HFFc6 (cell line): ENCODE results near the gene TAX1BP1. TPM values are rescaled to one million over a fixed set of nuclear protein-coding genes. Genes with fewer than 3 reads are reported as not detected.

Experiments used
- DNase-seq: peaks from one replicate; pipeline ENCODE4 v3.0.0-alpha.2; 2018
- H3K27ac Mint-ChIP-seq: 2 replicates; pipeline ENCODE4 v1.8.0; 2020; ENCODE audit warnings: mild to moderate bottlenecking, mixed read lengths
- H3K27me3 Mint-ChIP-seq: 2 replicates; pipeline ENCODE4 v1.8.0; 2021; ENCODE audit warnings: mild to moderate bottlenecking, moderate library complexity, mixed read lengths; ENCODE audit not compliant: insufficient read depth
- H3K36me3 Mint-ChIP-seq: 2 replicates; pipeline ENCODE4 v1.8.0; 2021; ENCODE audit warnings: low read depth, mixed read lengths
- H3K4me1 Mint-ChIP-seq: 2 replicates; pipeline ENCODE4 v1.8.0; 2020; ENCODE audit warnings: low read depth, mixed read lengths
- H3K4me3 Mint-ChIP-seq: 2 replicates; pipeline ENCODE4 v1.8.0; 2020; ENCODE audit warnings: mild to moderate bottlenecking, moderate library complexity, mixed read lengths
- H3K9me3 Mint-ChIP-seq: 2 replicates; pipeline ENCODE4 v1.8.0; 2020; ENCODE audit warnings: mild to moderate bottlenecking, mixed read lengths
- CTCF ChIP-seq: fragments of 200-600 bp; sonication (generic); IDR thresholded peaks from 2 replicates; pipeline ENCODE4 v1.5.0; 2021; ENCODE audit warnings: antibody characterized with exemption, mild to moderate bottlenecking
- total RNA-seq, 6 experiments: library from RNA; stranded (reverse); fragmentation: NEBNext Ultra II Directional; extraction: Animal tissue kit (Norgen Biotek cat#: 25700); gene quantifications; 2 replicates in 1 of 6; 3 replicates in 5 of 6; pipeline ENCODE4 v1.2.3, GENCODE V29; 2021

Gene TAX1BP1
- total RNA-seq, 6 experiments from 2014 or later, result 106 to 138 (median 120) TPM

GRCh38 chr7:27808626-27809025 lies 68.7 kb downstream of the TAX1BP1 start:
- H3K9me3 Mint-ChIP-seq, result no peaks in the 10 kb centered on the region
- H3K4me1 Mint-ChIP-seq, result peaks cover 35% of the 10 kb centered on the region
- H3K36me3 Mint-ChIP-seq, result peaks cover 19% of the 10 kb centered on the region
- H3K27me3 Mint-ChIP-seq, result no peaks in the 10 kb centered on the region
- peak overlapping the region; percentile 81 for H3K27ac Mint-ChIP-seq
- no peak for TF ChIP-seq CTCF
- peak overlapping the region; percentile 64 for H3K4me3 Mint-ChIP-seq
- peak; percentile 66 for DNase-seq

- H3K27ac Mint-ChIP-seq, result no peak overlapping the region
- DNase-seq, result no peak
- H3K9me3 Mint-ChIP-seq, result no peaks in the 10 kb centered on the region
- no peak for TF ChIP-seq CTCF
- H3K27me3 Mint-ChIP-seq, result no peaks in the 10 kb centered on the region
- H3K36me3 Mint-ChIP-seq, result peaks cover 25% of the 10 kb centered on the region
- peaks cover 41% of the 10 kb centered on the region for H3K4me1 Mint-ChIP-seq
- H3K4me3 Mint-ChIP-seq, result no peak overlapping the region
These were observed 70.2 kb downstream of the TAX1BP1 start for GRCh38 chr7:27810186-27810585.

- Mint-ChIP-seq H3K36me3 (peaks cover 17% of the 10 kb centered on the region), H3K9me3 (no peaks in the 10 kb centered on the region), H3K4me3 (no peak overlapping the region), H3K4me1 (peaks cover 32% of the 10 kb centered on the region), H3K27ac (no peak overlapping the region), H3K27me3 (no peaks in the 10 kb centered on the region)
- TF ChIP-seq CTCF, result no peak
- DNase-seq, result no peak
These were observed 72.7 kb downstream of the TAX1BP1 start for GRCh38 chr7:27812706-27813105.

GRCh38 chr7:27822245-27822644 lies 82.3 kb downstream of the TAX1BP1 start:
- H3K4me3 Mint-ChIP-seq, result no peak overlapping the region
- peaks cover 15% of the 10 kb centered on the region for H3K36me3 Mint-ChIP-seq
- peaks cover 7% of the 10 kb centered on the region; the same call in 1 of the 2 replicates for H3K4me1 Mint-ChIP-seq
- no peak for DNase-seq
- H3K27ac Mint-ChIP-seq, result no peak overlapping the region
- no peaks in the 10 kb centered on the region for H3K9me3 Mint-ChIP-seq
- no peaks in the 10 kb centered on the region; the same call in 1 of the 2 replicates for H3K27me3 Mint-ChIP-seq
- no peak for TF ChIP-seq CTCF

GRCh38 chr7:27825891-27826290 lies 85.9 kb downstream of the TAX1BP1 start:
- Mint-ChIP-seq H3K27ac (no peak overlapping the region), H3K9me3 (no peaks in the 10 kb centered on the region), H3K4me3 (no peak overlapping the region), H3K36me3 (peaks cover 11% of the 10 kb centered on the region), H3K27me3 (no peaks in the 10 kb centered on the region; the same call in 1 of the 2 replicates), H3K4me1 (peaks cover 7% of the 10 kb centered on the region; the same call in 1 of the 2 replicates)
- no peak for TF ChIP-seq CTCF
- DNase-seq, result no peak

GRCh38 chr7:27826357-27826756 lies 86.4 kb downstream of the TAX1BP1 start:
- Mint-ChIP-seq H3K4me1 (peaks cover 7% of the 10 kb centered on the region; the same call in 1 of the 2 replicates), H3K27ac (no peak overlapping the region), H3K4me3 (no peak overlapping the region), H3K27me3 (no peaks in the 10 kb centered on the region; the same call in 1 of the 2 replicates), H3K9me3 (no peaks in the 10 kb centered on the region), H3K36me3 (peaks cover 11% of the 10 kb centered on the region)
- no peak for TF ChIP-seq CTCF
- no peak for DNase-seq
